Measurements from ENCODE around the gene SAMM50. TPM values are rescaled to one million over a fixed set of nuclear protein-coding genes. Genes with fewer than 3 reads are reported as not detected.
A peak's percentile ranks its signal among the peaks of the same experiment; 100 is the strongest.

The SAMM50 gene
- total RNA-seq, 1 donor from 2014 or later: 28.0 TPM

- DNase-seq (ENCODE audit: low spot score) (no peak), ATAC-seq (no peak)
- intact Hi-C loops (cut with DNase I): no loop called here
Measured at GRCh38 chr22:44020981-44021380, 65.7 kb downstream of the SAMM50 start.

GRCh38 chr22:44023404-44024287 is 68.4 kb downstream of the SAMM50 start:
- peak; percentile 60 for DNase-seq (ENCODE audit: low spot score)
- ATAC-seq: peak; percentile 44
- intact Hi-C loops (cut with DNase I): no loop called here

- intact Hi-C loops (cut with DNase I): no loop called here
- peak; percentile 35 for ATAC-seq
Measured at GRCh38 chr22:44024288-44024921, 69.2 kb downstream of the SAMM50 start, which contains the start of gene PARVB. Gene PARVB (plus strand): TSS chr22:44024302. CDS start chr22:44024340, 38 bp downstream.

DNA sequence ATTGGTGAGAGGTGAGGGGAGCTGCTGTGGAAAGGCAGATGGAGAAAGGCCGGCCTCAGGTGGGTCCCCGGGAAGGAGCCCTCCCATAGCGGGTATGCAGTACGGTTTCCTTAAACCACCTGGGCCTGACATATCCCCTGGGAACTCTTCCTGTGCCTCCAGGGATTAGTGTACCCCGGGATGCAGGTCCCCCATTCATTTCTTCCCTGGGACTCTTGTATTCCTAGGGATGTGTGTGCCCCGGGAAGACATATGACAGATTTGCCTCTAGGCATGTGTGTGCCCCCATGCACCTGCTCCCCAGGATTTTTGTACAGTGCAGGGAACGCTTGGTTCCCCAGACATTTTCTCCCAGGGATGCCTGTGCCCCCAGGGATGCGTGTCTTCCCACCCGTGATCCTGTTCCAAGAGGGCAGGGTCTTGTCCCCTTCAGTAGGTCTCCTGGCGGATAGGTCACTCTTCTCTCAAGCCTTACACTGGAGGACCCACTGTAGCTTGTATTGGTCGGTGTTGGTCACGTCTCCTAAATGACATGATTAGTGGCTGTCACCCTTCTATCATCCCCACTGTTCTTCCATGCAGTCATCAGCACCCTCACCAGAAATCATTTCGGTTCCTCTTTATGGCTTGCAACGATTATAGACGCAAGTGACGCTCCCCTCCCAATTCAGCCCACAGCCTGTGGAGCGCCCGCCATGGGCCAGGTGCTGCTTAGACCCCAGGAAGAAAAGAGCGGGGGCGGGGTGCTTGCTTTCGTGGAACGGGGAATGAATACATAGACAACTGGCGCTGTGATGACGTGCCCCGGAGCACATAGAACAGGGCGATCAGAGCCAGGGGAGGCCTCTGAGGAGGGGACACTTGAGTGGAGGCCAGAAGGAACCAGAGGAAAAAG is 70.2 kb downstream of the SAMM50 start:
- peak; percentile 52 for ATAC-seq
- DNase-seq (ENCODE audit: low spot score): peak; percentile 67
- intact Hi-C loops (cut with DNase I): no loop called here

More at GRCh38 chr22:44024288-44024921, 69.2 kb downstream of the SAMM50 start, which contains the start of gene PARVB:
- DNase-seq (ENCODE audit: low spot score): peak; percentile 68

GRCh38 chr22:44026066-44026629 is 70.9 kb downstream of the SAMM50 start:
- intact Hi-C loops (cut with DNase I): no loop called here
- ATAC-seq (peak; percentile 19), DNase-seq (ENCODE audit: low spot score) (no peak)

DNA sequence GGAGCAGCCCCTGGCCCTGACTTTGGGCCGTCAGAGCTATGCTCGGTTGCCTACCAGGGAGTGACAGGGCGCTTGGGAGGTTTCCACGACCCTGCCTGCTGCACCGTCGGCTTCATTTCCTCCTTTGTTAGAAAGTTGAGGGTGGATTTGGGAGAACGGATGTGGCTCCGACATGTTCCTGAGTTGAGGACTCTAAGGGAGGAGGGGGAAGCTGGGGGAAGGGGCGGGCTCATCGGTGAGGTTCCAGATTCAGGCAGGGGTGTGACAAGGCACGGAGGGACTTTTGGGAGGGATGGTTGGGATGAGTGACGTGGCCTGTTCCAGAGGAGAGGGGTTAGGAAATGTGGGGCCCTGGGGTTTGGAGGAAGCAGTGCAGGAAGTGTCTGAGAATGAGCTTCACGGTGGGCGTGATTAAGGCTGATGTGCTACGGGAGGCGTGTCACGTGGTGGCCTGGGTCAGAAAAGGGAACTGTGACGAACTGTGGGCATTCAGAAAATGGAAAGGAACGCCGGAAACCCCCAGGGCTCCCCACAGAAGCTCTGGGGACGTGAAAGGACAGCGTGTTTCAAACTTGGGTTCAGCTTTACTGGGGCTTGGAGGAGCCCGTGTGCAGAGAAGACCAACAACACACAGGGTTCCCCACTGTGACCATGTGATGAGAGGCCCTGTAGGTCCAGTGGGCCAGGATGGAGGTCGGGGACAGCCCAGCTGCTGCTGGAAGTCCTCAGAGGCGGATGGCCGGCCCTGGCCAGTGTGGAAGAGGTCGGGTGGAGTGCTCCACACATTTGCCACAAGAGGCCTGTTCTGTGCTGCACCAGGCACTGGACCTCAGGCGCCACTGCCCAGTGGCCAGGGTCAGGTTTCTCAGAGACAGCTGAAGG is 71.6 kb downstream of the SAMM50 start:
- intact Hi-C loops (cut with DNase I): no loop called here
- ATAC-seq (peak; percentile 81), DNase-seq (ENCODE audit: low spot score) (peak; percentile 81)

DNA sequence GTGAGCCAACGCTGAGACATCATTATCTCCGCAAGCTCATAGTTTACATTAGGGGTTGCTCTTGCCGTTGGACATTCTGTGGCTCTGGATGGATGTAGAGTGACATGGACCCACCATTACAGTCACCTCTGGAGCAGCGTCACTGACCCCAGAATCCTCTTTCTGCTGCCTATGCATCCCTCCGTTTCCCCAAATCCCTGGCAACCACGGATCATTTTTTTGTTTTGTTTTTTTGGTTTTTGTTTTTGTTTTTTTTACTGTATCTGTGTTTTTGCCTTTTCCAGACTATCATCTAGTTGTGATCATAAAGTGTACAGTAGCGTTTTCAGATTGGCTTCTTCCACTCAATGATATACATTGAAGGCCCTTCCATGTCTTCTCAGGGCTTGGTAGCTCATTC is 72.8 kb downstream of the SAMM50 start:
- DNase-seq (ENCODE audit: low spot score) (no peak), ATAC-seq (no peak)
- intact Hi-C loops (cut with DNase I): no loop called here

DNA sequence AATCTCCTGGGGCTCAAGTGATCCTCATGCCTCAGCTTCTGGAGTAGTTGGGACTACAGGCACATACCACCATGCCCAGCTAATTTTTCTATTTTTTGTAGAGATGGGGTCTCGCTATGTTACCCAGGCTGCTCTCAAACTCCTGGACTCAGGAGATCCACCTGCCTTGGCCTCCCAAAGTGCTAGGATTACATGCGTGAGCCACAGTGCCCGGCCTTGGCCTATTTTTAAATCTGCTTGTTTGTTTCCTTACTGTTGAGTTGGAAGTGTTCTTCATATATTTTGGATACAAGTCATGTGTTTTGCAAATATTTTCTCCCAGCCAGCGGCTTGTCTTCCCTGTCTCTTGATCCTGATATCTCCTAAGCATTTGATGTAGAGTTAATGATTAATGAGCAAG is 73.8 kb downstream of the SAMM50 start:
- intact Hi-C loops (cut with DNase I): no loop called here
- DNase-seq (ENCODE audit: low spot score) (no peak), ATAC-seq (no peak)

DNA sequence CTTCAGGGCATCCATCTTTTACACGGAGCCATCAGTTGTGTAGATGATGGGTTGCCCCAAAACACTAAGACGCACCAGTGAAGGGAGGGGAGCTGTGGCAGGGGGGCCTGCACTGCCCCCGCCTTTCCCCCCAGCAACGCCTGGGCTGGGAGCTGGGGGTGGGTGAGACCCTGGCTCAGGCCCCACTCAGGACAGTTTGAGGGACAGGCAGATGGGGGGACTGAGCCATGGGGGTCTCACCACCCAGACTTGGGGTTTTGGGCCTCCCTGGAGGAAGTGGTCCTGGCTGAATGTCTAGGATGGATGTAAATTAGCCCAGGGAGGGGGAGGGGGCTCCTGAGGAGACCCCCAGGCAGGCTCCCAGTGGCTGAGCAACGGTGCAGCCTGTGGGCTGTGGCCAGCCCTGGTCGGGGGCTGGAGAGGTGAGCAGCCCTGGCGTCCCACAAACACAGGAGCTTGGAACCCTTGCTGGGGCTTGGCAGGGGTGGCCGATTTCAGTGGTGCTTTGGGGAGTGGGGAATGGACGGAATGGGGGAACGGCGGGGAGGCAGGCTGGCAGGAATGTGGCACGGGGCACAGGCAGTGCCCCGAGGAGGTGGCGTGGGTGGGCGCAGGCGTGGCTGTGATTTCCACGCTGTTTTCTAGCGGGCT is 74.9 kb downstream of the SAMM50 start:
- no peak for ATAC-seq
- intact Hi-C loops (cut with DNase I): no loop called here
- no peak for DNase-seq (ENCODE audit: low spot score)

DNA sequence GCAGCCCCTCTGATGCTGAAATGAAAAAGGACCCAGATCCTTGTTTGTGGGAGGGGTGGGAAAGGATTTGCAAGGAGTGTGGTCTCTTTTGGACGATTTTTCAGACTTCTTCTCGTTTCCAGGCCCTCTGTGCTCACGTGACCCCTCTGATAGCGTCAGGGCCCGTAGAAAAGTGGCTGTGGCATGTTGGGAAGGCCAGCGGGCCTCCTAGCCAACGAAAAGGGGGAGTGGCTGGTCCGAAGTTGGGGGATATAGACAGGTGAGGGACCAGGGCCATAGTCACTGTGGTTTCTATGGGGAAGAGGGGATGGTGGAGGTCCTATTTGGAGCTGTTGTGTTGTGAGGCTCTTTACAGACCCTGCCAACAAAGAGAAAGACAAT is 75.5 kb downstream of the SAMM50 start:
- ATAC-seq: no peak
- intact Hi-C loops (cut with DNase I): no loop called here
- DNase-seq (ENCODE audit: low spot score): no peak

DNA sequence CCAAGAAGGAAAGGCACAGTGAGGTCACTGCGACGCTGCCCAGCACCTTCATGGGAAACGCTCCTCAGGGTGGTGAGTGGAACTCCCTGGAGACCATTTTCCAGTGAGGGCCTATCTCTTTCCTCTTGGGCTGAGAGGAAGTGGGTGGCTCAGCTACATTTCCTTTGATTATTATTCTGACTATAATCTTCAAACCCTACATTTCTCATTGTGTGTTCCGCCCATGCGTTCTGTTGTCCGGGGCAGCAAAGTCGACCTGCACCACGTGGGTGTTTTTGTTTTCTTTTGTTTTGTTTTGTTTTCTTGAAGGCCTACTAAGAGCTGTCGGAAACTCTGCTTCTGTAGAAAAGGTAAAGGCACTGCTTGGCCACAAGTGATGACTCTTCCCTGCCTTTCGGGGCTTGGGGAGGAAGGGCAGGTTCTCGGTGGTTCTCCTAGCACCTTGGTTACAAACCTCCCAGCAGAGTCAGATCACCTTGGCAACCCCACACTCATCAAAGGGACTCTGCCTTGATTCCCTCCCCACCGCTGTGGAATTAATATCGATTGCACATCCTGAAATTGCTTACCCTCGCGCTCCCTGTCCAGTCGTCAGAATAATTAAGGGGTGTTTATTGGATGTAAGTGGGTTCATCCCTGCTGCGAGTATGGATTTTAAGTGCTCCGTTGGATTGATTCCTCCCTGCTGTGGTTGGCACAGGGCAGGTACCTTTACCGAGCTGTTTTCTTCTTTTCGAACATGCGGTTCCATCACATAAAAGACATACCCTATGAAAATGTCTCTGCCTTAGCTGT is 76.1 kb downstream of the SAMM50 start:
- intact Hi-C loops (cut with DNase I): no loop called here
- DNase-seq (ENCODE audit: low spot score) (no peak), ATAC-seq (no peak)

GRCh38 chr22:44032126-44032730 is 77.0 kb downstream of the SAMM50 start:
- intact Hi-C loops (cut with DNase I): no loop called here
- DNase-seq (ENCODE audit: low spot score) (no peak), ATAC-seq (peak; percentile 71)

GRCh38 chr22:44033287-44033686 is 78.0 kb downstream of the SAMM50 start:
- intact Hi-C loops (cut with DNase I): no loop called here
- ATAC-seq (no peak), DNase-seq (ENCODE audit: low spot score) (no peak)

- peak; percentile 28 for ATAC-seq
Measured at GRCh38 chr22:44033694-44034093, 78.5 kb downstream of the SAMM50 start.

DNA sequence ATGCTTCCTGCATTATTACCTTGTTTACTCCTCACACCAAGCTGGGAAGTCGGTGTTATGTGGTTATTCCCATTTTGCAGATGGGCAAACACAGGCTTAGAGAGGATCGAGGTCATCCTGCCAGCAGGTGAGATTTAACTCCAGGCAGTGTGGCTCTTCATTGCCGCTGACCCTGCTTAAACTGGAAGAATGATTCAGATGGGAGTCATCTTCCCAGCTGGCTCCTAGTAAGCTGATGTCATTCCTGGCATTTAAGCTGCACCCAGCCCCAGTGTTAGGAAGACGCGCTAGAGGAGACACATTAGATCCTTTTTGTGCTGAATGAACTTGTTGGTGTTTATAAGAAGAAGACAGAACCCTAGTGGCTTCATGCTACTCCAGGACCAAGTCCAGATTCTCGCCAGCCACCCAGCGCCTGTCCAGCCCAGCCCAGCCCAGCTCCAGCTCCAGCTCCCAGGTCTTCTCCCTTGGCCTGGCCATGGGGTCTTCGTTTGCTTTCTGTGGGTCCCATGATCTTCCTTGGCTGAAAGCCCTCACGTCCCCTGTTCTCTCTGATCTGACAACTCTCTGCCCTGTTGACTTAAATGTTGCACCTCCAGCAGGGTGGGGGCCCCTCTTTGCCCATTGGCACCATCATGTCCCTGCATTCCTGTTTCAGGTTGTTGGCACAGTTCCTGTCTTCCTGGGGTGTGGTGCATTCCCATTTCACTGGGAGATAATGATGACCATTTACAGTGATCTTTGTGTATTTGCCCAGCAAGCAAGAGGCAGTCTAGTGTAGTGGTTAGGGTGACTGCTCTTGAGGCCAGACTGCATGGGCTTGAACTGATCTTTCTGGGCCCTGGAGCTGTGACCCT is 82.5 kb downstream of the SAMM50 start:
- ATAC-seq (peak; percentile 92), DNase-seq (ENCODE audit: low spot score) (no peak)
- intact Hi-C loops (cut with DNase I): no loop called here

More at GRCh38 chr22:44033694-44034093, 78.5 kb downstream of the SAMM50 start:
- DNase-seq (ENCODE audit: low spot score): no peak
- intact Hi-C loops (cut with DNase I): no loop called here
